ENCODE data around the gene MARK1.

The MARK1 gene

DNA sequence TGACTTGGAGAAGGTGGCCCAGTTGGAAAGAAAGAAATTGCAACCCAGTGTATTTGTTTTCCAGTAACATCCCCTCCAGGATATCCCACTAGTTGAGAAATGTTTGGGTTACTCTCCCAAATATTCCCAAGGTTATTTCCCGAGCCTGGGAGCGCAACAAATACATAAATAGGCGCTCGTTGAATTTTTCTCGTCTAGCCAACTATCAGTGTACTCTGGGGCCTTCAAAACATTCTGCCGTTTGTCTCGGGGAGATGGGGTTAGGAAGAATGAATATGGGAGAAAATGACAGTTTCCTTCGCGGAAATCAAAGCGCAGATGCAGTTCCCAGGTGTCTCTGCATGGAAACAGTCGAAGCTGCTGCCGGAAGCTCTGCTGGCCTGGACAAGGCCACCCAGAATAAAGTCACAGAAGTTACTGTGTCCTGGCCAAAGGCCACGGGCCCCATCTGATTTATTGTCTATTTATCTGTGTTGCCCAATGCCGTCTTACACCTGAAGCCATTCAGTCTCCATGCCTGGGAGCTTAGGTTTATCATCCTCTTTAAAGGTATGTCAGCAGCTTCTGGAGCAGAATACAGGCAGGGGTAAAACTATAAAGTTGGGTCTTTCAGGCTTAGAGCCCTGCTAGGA, 163.2 kb downstream of the MARK1 start:
- no peak for DNase-seq (ENCODE audit: low read depth)

DNA sequence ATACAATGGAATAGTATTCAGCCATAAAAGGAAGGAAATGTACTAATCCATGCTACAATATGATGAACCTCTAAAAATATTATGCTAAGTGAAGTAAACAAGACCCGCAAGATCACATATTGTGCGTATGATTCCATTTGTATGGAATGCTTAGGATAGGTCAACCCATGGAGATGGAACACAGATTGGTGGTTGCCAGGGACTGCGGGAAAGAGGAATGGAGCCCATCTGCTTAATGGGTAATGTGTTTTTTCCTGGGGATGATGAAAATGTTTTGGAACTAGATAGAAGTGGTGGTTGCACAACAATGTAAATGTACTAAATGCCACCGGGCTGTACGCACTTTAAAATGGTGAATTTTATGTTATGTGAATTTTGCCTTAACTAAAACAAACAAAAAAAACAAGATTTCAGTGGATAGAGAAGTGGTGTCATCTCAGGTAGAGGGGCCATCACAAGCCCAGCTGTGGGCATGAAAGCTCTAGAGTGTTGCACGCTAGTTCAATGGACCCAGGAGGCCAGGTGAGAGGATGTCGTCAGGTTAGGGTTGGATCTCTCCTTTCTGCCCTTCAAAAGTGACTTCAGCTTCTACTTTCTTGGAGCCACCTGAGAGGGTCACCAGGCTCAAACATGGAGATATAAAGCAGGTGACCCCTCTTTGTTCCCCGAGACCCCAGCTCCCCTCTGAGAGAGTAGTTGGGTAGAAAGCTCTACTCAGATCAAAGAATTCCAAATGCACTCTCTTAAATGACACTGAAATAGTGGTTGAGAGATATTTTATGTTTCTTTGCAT, 164.7 kb downstream of the MARK1 start:
- DNase-seq (ENCODE audit: low read depth): peak; percentile 39

DNA sequence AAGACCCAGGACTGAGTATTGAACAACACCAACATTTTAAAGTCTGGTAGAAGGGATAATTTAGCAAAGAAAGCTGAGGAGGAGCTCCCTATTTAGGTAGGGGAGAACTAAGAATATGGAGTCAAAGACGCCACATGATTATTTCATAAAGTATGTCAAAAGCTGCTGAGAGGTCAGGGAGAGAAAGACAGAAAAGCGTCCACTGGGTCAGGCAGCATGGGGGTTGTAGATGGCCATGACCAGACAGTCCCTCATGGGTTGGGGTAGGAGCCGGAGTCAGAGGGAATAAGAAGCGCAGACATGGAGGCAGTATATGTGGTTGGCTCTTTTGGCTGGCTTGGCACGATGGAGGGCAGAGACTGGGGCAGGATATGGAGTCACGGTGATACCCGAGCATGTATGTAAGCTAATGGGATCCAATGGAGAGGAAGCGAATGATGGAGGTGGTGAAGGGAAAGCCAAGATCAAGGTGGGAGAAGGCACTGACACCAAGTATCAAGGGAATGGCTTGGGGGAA, 167.0 kb downstream of the MARK1 start:
- no peak for DNase-seq (ENCODE audit: low read depth)

DNA sequence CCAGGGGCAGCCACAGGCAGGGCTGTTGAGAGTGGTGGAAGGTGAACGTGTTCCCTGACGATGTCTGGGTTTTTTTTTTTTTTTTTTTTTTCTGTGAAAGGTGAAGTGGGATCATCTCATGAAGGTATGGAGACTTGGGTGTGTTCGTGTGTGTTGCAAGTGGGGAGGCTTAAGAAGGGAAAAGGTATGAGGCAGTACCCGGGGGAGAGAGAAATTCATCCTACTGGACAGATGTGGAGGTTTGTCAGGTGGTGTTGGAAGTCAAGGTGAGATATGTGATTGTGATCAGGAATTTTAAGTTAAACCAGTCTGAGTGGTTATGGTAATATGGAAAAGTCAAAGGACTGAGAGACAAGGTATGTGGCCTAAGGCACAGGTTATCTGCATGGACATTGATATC, 167.5 kb downstream of the MARK1 start:
- no peak for DNase-seq (ENCODE audit: low read depth)

GRCh38 chr1:220696226-220696862, 168.4 kb downstream of the MARK1 start:
- DNase-seq (ENCODE audit: low read depth): no peak

GRCh38 chr1:220696863-220697231, 168.9 kb downstream of the MARK1 start:
- DNase-seq (ENCODE audit: low read depth): peak; percentile 46

- no peak for DNase-seq (ENCODE audit: low read depth)
Observed at GRCh38 chr1:220697326-220697725, 169.4 kb downstream of the MARK1 start.

GRCh38 chr1:220698607-220699016, 170.7 kb downstream of the MARK1 start:
- no peak for DNase-seq (ENCODE audit: low read depth)

- DNase-seq (ENCODE audit: low read depth): no peak
Observed at GRCh38 chr1:220699044-220699443, 171.1 kb downstream of the MARK1 start.

DNA sequence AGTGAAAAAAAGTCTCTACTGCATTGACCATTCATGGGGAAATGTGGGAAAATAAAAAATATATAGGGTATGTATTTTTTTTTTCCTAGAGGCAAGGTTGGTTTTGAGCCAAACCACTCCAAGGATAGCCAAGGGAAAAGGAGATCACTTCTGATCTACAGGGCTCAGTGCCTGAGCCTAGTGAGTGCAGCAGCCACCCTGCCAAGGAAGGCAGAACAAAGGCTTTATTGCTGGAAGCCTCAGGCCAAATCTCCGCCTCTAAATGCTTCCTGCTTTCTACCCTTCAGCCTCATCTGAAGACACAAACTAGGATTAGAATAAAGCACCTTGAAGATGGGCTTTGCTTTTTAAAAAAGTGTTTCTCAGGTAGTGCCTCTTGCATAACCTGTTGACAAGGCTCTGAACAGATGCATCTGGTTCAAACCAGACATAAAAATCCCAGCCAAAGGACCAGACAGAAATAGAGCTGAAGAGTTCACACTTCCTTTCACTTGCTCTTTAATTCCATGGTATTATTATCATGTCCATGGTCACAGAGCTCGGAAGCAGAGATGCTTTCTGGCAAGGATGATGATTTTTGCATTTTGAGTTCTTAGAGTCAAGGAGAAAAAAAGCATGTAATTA, 172.7 kb downstream of the MARK1 start:
- DNase-seq (ENCODE audit: low read depth): no peak

DNA sequence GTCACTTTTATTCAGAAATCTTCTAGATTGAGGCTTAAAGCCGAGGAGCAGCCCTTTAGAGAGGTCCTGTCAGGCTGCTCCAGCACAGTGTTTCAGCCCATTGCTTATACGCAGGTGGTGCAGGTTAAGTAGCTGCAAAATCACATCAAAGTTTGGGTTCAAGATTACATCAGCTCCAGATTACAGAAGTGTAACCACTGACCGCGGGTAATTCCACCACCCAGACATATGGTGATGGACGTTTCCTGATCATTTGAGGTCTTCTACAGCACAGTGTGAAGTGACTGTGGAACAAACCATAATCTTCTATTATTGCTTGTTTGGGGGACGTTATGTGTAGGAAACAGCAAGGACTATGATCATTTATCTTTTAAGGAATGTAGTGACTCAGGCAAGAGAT, 174.0 kb downstream of the MARK1 start:
- no peak for DNase-seq (ENCODE audit: low read depth)

DNA sequence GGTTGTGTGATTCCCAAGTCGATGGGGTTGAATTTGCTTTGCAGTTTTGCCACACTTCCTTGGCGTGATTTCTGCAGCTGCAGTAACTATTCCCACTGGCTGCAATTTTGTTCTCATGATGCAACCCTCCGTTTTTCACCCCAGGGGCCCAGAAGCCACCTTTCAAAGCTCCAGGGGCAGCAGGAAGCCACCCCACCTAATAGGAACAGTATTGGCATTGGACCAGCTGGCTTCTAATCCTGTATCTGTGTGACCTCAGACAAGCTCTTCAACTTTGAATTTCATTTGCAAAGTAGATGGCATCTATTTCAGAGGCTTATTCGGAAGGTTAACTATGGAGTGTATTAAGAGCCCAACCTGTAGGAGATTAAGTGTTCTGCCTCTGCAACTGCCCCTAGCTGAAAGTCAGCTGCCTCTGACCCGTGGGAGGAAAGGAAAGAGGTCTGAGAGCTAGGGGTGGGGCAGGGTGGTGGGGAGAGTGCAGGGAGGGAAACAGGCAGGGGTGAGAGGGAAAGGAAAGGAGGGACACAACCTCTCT, 174.9 kb downstream of the MARK1 start:
- DNase-seq (ENCODE audit: low read depth): no peak

- no peak for DNase-seq (ENCODE audit: low read depth)
Observed at GRCh38 chr1:220703305-220703704, 175.4 kb downstream of the MARK1 start.

- no peak for DNase-seq (ENCODE audit: low read depth)
Observed at GRCh38 chr1:220705782-220706181, 177.8 kb downstream of the MARK1 start.

GRCh38 chr1:220706480-220706879, 178.5 kb downstream of the MARK1 start:
- DNase-seq (ENCODE audit: low read depth): no peak

DNA sequence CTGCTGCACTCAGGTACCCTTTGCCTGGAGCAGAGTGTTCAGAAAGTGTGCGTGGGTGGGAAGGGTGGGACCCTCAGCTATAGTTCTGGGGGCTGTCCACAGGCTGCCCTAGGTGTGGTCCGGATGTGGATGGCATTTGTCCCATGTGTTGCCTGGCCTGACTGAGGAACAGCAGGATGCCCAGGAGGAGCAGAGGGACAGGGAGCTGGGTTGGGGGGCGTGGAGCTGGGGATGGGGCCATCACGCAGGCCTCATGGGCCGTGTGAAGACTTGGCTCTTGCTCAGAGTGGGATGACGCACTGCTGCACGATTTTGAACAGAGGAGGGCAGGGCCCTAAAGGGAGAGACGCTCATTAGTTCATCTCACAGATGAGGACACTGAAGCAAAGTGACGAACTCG, 179.2 kb downstream of the MARK1 start:
- no peak for DNase-seq (ENCODE audit: low read depth)

- no peak for DNase-seq (ENCODE audit: low read depth)
Observed at GRCh38 chr1:220708244-220708643, 180.3 kb downstream of the MARK1 start.

DNA sequence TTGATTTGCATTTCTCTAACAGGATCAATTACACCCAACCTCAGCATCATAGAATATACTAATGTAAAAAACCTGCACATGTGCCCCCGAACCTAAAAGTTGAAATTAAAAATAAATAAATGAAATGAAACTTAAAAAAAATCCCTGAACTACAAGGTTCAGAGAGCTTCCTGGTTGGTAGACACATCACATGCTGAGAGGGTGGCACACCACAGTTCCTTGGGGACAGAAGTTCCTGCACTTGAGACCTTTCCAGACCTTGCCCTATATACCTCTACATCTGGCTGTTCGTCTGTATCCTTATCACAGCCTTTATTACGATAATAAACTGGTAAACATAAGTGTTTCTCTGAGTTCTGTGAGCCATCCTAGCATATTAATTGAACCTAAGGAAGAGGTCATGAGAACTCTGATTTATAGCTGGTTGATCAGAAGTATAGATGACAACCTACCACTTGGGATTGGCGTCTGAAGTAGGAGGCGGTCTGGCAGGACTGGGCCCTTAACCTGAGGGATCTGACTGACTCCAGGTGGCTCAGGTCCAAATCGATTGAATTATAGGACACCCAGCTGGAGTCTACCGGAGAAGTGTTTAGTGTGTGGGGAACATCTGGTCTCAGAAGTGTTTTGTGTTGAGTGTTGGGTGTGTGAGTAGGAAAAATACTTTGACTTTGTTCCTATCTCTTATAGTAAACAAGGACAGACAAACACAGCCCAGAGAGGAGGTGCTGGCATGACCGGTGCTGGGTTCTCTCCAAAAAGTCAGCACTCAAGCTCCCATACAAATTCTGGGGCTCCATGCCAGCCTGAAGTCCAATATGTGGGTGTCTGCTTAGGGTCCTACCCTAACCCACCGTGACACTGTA, 181.2 kb downstream of the MARK1 start:
- DNase-seq (ENCODE audit: low read depth): no peak

DNA sequence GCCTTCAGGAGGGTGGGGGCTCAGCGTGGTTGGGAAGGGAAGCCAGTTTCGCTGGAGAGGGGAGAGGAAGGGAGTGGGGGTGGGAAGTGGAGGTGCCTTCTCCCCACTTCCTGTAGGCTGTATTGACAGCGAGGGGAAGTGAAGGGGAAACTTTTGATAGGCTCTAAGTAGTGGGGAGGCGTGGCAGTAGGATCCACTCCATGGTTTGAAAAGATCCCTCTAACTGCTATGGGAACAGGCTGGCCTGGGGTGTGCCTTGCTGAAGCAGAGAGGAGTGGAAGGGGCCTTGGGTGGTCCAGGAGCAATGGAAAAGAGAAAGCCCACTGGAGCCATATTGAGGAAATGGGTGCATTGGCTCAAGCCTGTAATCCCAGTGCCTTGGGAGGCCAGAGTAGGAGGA, 182.4 kb downstream of the MARK1 start:
- DNase-seq (ENCODE audit: low read depth): no peak

DNA sequence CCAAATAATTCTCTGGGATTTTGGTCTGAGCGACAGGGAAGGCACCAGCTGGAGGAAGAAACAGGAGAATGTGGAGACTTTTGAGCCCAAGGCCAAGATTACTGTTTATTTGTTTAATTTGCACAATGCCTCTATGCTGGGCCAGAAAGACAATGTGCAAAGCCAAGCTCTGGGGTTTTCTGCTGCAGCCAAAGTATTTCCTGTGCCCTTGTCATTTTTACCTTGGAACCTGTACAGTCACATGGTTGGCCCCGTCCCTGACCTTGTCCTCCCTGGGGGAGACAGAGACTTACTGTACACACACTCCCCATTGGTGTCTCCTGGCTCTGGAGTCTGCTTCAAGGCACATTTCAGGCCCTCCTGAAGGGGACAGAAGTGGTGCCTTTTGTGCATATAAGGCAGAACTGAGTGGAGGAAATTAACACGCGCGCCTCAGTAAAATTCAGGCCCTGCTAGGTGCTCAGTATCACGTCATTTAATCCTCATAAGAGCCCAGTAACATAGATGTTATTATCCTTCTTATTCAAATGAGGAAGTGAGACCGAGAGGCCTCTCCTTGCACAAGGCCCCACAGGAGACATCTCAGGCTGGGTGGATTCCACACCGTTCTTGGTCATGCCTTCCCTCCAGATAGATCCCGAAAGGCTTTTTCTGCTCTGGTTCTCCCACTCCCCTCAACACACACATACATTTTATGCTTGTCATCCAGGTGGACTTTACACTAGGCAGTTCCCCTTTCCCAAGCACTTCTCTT, 183.3 kb downstream of the MARK1 start:
- DNase-seq (ENCODE audit: low read depth): no peak

Measured in EH (cell line).